Mammary epithelial cell (primary cell): Measurements from ENCODE around the gene RFX3.

ENCODE experiments used
- CTCF ChIP-seq, 2 donors: IDR thresholded peaks in 1 of 2; conservative IDR thresholded peaks in 1 of 2; 2 replicates each; pipeline ENCODE4 v1.5.1; 2011 to 2012; ENCODE audit warnings: inconsistent platforms in 2 of 2, low read length in 2 of 2, mild to moderate bottlenecking in 2 of 2, control low read depth in 1 of 2, low read depth in 1 of 2; ENCODE audit not compliant: insufficient read depth in 1 of 2; ENCODE audit errors: extremely low read depth in 1 of 2
- EZH2 ChIP-seq: IDR thresholded peaks from 2 replicates; pipeline ENCODE4 v1.6.1; 2012; ENCODE audit warnings: low read length, inconsistent platforms, borderline replicate concordance

- TF ChIP-seq CTCF (conservative IDR thresholded peaks at IDR 0.05 in 1 of 2, IDR thresholded peaks at IDR 0.05 in 1 of 2; ENCODE audit: extremely low read depth in 1 of 2, insufficient read depth in 1 of 2, low read depth in 1 of 2, low read length in 2 of 2) (no peak), EZH2 (no peak)
Observed at GRCh38 chr9:3361116-3361515, 164.7 kb downstream of the RFX3 start.
